ENCODE results near the gene OPRD1.
"Not testable (repeated sequence)": the region's sequence is repeated elsewhere in the genome, so short reads cannot be mapped to it uniquely, and the experiment has no call there.

OPRD1 gene

GRCh38 chr1:28869952-28870351 lies 58.0 kb downstream of the OPRD1 start:
- Mint-ChIP-seq H3K9me3 (no peaks in the 10 kb centered on the region), H3K27ac (no peak overlapping the region), H3K4me1 (ENCODE audit: low read depth) (no peaks in the 10 kb centered on the region), H3K36me3 (ENCODE audit: low read depth) (no peaks in the 10 kb centered on the region), H3K27me3 (ENCODE audit: low read depth) (peaks cover 2% of the 10 kb centered on the region), H3K4me3 (no peak overlapping the region)
- DNase-seq (ENCODE audit: low spot score): no peak

GRCh38 chr1:28871631-28872401 lies 59.8 kb downstream of the OPRD1 start:
- H3K9me3 Mint-ChIP-seq: no peaks in the 10 kb centered on the region
- no peak for DNase-seq (ENCODE audit: low spot score)
- peaks cover 4% of the 10 kb centered on the region for H3K27me3 Mint-ChIP-seq (ENCODE audit: low read depth)
- H3K4me3 Mint-ChIP-seq: no peak overlapping the region
- H3K36me3 Mint-ChIP-seq (ENCODE audit: low read depth): no peaks in the 10 kb centered on the region
- H3K4me1 Mint-ChIP-seq (ENCODE audit: low read depth): no peaks in the 10 kb centered on the region
- no peak overlapping the region for H3K27ac Mint-ChIP-seq

- not testable (repeated sequence) for H3K4me3 Mint-ChIP-seq; H3K4me1 Mint-ChIP-seq (ENCODE audit: low read depth); H3K9me3 Mint-ChIP-seq; H3K27ac Mint-ChIP-seq; H3K27me3 Mint-ChIP-seq (ENCODE audit: low read depth); DNase-seq (ENCODE audit: low spot score); H3K36me3 Mint-ChIP-seq (ENCODE audit: low read depth)
Observed at GRCh38 chr1:28875134-28875533, 63.2 kb downstream of the OPRD1 start.

- H3K9me3 Mint-ChIP-seq: no peaks in the 10 kb centered on the region
- peak; percentile 60 for DNase-seq (ENCODE audit: low spot score)
- H3K4me3 Mint-ChIP-seq: no peak overlapping the region
- no peaks in the 10 kb centered on the region for H3K36me3 Mint-ChIP-seq (ENCODE audit: low read depth)
- H3K27ac Mint-ChIP-seq: no peak overlapping the region
- peaks cover 5% of the 10 kb centered on the region for H3K27me3 Mint-ChIP-seq (ENCODE audit: low read depth)
- peaks cover 9% of the 10 kb centered on the region for H3K4me1 Mint-ChIP-seq (ENCODE audit: low read depth)
Observed at GRCh38 chr1:28877132-28877781, 65.3 kb downstream of the OPRD1 start.

DNA sequence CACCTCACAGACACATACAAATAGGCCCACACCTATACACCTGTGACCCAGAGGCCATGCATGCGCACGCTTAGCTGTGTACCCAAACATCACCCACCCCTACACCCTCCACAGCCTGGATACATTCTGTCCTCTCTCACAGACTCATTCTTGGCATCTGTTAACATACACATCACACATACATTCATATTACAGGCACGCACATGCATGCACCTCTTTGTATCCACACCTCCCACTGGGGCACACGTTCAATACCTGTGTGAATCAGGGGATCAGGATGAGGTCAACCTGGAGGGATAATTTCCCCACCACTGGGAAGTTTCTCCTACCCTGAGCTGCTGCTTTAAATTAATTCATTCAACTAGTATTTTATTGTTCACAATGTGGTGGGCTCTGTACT lies 66.8 kb downstream of the OPRD1 start:
- Mint-ChIP-seq H3K9me3 (no peaks in the 10 kb centered on the region), H3K4me1 (ENCODE audit: low read depth) (peaks cover 13% of the 10 kb centered on the region), H3K36me3 (ENCODE audit: low read depth) (no peaks in the 10 kb centered on the region), H3K27me3 (ENCODE audit: low read depth) (peaks cover 5% of the 10 kb centered on the region), H3K4me3 (no peak overlapping the region), H3K27ac (no peak overlapping the region)
- no peak for DNase-seq (ENCODE audit: low spot score)

GRCh38 chr1:28882009-28882628 lies 70.1 kb downstream of the OPRD1 start:
- DNase-seq (ENCODE audit: low spot score): peak; percentile 71
- Mint-ChIP-seq H3K9me3 (no peaks in the 10 kb centered on the region), H3K36me3 (ENCODE audit: low read depth) (no peaks in the 10 kb centered on the region), H3K27me3 (ENCODE audit: low read depth) (peaks cover under 1% of the 10 kb centered on the region), H3K4me3 (no peak overlapping the region), H3K4me1 (ENCODE audit: low read depth) (peaks cover 35% of the 10 kb centered on the region), H3K27ac (no peak overlapping the region)

DNA sequence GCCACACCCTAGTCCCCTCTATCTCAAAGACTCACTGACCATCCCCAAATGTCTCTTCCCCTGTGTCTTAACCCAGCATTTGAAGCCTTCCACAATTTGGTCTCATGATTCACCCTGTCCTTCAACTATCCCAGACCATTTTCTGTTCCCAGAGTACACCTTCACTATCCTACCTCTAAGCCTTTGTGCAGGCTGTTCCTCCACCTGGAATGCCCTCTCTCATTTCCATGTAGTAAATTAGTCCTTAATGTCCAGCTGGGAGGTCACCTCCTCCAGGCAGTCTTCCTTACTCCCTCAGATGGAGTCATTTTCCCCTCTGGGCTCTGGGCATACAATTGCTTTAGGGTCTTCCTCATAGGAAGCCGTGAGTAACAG lies 71.3 kb downstream of the OPRD1 start:
- no peaks in the 10 kb centered on the region for H3K9me3 Mint-ChIP-seq
- no peak overlapping the region for H3K4me3 Mint-ChIP-seq
- no peaks in the 10 kb centered on the region for H3K27me3 Mint-ChIP-seq (ENCODE audit: low read depth)
- peaks cover 36% of the 10 kb centered on the region for H3K4me1 Mint-ChIP-seq (ENCODE audit: low read depth)
- peak overlapping the region; percentile 7 for H3K27ac Mint-ChIP-seq
- no peaks in the 10 kb centered on the region for H3K36me3 Mint-ChIP-seq (ENCODE audit: low read depth)
- no peak for DNase-seq (ENCODE audit: low spot score)

- no peak for DNase-seq (ENCODE audit: low spot score)
- Mint-ChIP-seq H3K9me3 (no peaks in the 10 kb centered on the region), H3K27ac (peak overlapping the region; percentile 36), H3K4me3 (no peak overlapping the region), H3K36me3 (ENCODE audit: low read depth) (no peaks in the 10 kb centered on the region), H3K4me1 (ENCODE audit: low read depth) (peaks cover 38% of the 10 kb centered on the region), H3K27me3 (ENCODE audit: low read depth) (no peaks in the 10 kb centered on the region)
Observed at GRCh38 chr1:28885472-28885877, 73.5 kb downstream of the OPRD1 start.

GRCh38 chr1:28885977-28886730 lies 74.2 kb downstream of the OPRD1 start:
- no peaks in the 10 kb centered on the region for H3K36me3 Mint-ChIP-seq (ENCODE audit: low read depth)
- H3K9me3 Mint-ChIP-seq: no peaks in the 10 kb centered on the region
- H3K4me1 Mint-ChIP-seq (ENCODE audit: low read depth): peaks cover 40% of the 10 kb centered on the region
- H3K27ac Mint-ChIP-seq: peak overlapping the region; percentile 90
- no peak for DNase-seq (ENCODE audit: low spot score)
- H3K4me3 Mint-ChIP-seq: peak overlapping the region; percentile 82
- no peaks in the 10 kb centered on the region for H3K27me3 Mint-ChIP-seq (ENCODE audit: low read depth)

GRCh38 chr1:28886731-28887418 lies 74.9 kb downstream of the OPRD1 start:
- H3K4me1 Mint-ChIP-seq (ENCODE audit: low read depth): peaks cover 38% of the 10 kb centered on the region
- peak overlapping the region; percentile 90 for H3K27ac Mint-ChIP-seq
- DNase-seq (ENCODE audit: low spot score): peak; percentile 91
- no peaks in the 10 kb centered on the region for H3K36me3 Mint-ChIP-seq (ENCODE audit: low read depth)
- H3K9me3 Mint-ChIP-seq: no peaks in the 10 kb centered on the region
- no peaks in the 10 kb centered on the region for H3K27me3 Mint-ChIP-seq (ENCODE audit: low read depth)
- peak overlapping the region; percentile 82 for H3K4me3 Mint-ChIP-seq

- H3K4me3 Mint-ChIP-seq: peak overlapping the region; percentile 87
- H3K27me3 Mint-ChIP-seq (ENCODE audit: low read depth): no peaks in the 10 kb centered on the region
- H3K36me3 Mint-ChIP-seq (ENCODE audit: low read depth): peaks cover 4% of the 10 kb centered on the region
- DNase-seq (ENCODE audit: low spot score): no peak
- H3K27ac Mint-ChIP-seq: peak overlapping the region; percentile 81
- peaks cover 35% of the 10 kb centered on the region for H3K4me1 Mint-ChIP-seq (ENCODE audit: low read depth)
- no peaks in the 10 kb centered on the region for H3K9me3 Mint-ChIP-seq
Observed at GRCh38 chr1:28887419-28887834, 75.5 kb downstream of the OPRD1 start.

DNA sequence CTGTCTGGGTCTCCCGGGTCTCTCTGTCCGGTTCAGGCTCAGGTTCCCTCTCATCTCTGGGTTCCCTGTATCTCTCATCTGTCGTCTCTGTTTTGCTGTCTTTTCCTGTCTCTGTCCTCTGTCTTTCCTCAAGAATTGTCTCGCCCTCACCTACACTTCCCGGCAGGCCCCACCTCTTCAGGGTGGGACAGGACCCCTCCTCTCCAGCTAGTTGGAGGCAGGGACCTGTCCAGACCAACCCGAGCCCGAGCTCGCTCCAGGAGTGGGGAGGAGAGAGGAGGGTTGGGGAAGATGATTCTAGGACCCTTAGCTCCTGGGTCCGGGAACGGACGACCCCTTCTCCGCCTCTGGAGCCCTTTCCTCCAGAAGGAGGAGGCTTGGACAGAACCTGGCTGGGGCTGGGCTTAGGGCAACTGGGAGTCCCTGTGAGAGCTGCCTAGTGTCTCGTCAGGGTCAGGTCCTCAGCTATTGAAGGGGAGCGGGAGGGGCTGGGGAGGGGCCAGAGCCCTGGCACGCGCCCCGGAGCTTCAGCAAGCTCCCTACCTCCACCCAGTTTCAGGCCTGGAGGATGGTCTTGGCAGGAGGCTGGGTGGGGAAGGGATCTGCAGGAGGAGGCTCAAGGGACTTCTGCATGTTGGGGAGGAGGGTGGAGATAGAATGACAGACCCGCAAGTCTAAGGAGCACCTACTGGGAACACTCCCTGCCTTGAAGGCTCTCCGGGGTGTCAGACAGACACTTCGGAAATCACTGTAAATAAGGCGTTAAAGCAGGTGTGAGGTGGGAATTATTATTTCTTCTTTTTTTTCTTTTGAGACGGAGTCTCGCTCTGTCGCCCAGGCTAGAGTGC lies 76.1 kb downstream of the OPRD1 start:
- Mint-ChIP-seq H3K27ac (peak overlapping the region; percentile 81), H3K4me3 (peak overlapping the region; percentile 87), H3K36me3 (ENCODE audit: low read depth) (peaks cover 4% of the 10 kb centered on the region), H3K4me1 (ENCODE audit: low read depth) (peaks cover 34% of the 10 kb centered on the region), H3K9me3 (no peaks in the 10 kb centered on the region), H3K27me3 (ENCODE audit: low read depth) (no peaks in the 10 kb centered on the region)
- no peak for DNase-seq (ENCODE audit: low spot score)

DNA sequence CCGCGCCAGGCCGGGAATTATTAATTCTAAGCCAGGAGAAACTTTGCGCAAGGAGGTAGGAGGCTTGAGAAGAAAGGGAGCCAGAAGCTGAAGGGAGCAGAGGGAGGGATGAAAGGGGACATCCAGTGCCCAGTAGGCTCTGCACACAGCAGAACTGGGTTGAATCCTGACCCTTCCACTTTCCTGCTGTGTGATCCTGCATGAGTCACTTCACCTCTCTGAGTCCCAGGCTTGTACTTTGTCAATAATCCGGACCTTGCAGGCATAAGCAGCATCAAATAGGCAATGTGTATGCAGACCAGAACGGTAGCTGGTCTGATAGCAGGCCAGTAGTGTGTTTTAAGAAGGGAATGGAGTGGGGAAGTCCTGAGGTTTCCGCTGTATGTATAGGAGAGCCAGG lies 76.9 kb downstream of the OPRD1 start:
- Mint-ChIP-seq H3K9me3 (no peaks in the 10 kb centered on the region), H3K4me1 (ENCODE audit: low read depth) (peaks cover 30% of the 10 kb centered on the region), H3K36me3 (ENCODE audit: low read depth) (peaks cover 4% of the 10 kb centered on the region), H3K27me3 (ENCODE audit: low read depth) (no peaks in the 10 kb centered on the region), H3K27ac (no peak overlapping the region), H3K4me3 (peak overlapping the region; percentile 35)
- DNase-seq (ENCODE audit: low spot score): no peak

Data from T-helper 2 cell treated with Interferon-gamma antibody and Interleukin-4, amounts not matched to agents 5 μg/mL and 100 μg/mL, for 36 hours (primary cell).